DMS53 treated with DMSO at 0.1 percent for 48 hours (cell line): Measurements from ENCODE around the gene LRWD1.
"Not testable (repeated sequence)": the region's sequence is repeated elsewhere in the genome, so short reads cannot be mapped to it uniquely, and the experiment has no call there.

ENCODE experiments used
- DNase-seq: peaks from one replicate; lab custom pipeline; 2025; ENCODE audit not compliant: unreplicated experiment; lab: John Stamatoyannopoulos, UW

Gene LRWD1

GRCh38 chr7:102439963-102440795, 24.6 kb upstream of the LRWD1 start:
- DNase-seq = no peak

GRCh38 chr7:102444961-102445673, 19.7 kb upstream of the LRWD1 start:
- no peak for DNase-seq

- no peak for DNase-seq
Measured at GRCh38 chr7:102445674-102446071, 19.1 kb upstream of the LRWD1 start.

- no peak for DNase-seq
Measured at GRCh38 chr7:102446387-102447156, 18.2 kb upstream of the LRWD1 start.

- DNase-seq = no peak
Measured at GRCh38 chr7:102447311-102447710, 17.5 kb upstream of the LRWD1 start.

- no peak for DNase-seq
Measured at GRCh38 chr7:102449136-102449535, 15.6 kb upstream of the LRWD1 start.

- DNase-seq = no peak
Measured at GRCh38 chr7:102450242-102450641, 14.5 kb upstream of the LRWD1 start.

- peak; percentile 81 for DNase-seq
Measured at GRCh38 chr7:102451371-102452054, 13.3 kb upstream of the LRWD1 start.

- no peak for DNase-seq
Measured at GRCh38 chr7:102452451-102452850, 12.3 kb upstream of the LRWD1 start.

- DNase-seq = no peak
Measured at GRCh38 chr7:102453319-102453718, 11.5 kb upstream of the LRWD1 start.

- peak; percentile 47 for DNase-seq
Measured at GRCh38 chr7:102454468-102454867, 10.3 kb upstream of the LRWD1 start.

GRCh38 chr7:102454932-102455331, 9.9 kb upstream of the LRWD1 start:
- DNase-seq = not testable (repeated sequence)

GRCh38 chr7:102455596-102455995, 9.2 kb upstream of the LRWD1 start:
- DNase-seq = no peak

GRCh38 chr7:102456327-102456726, 8.5 kb upstream of the LRWD1 start:
- no peak for DNase-seq

GRCh38 chr7:102457352-102457924, 7.3 kb upstream of the LRWD1 start:
- no peak for DNase-seq

- no peak for DNase-seq
Measured at GRCh38 chr7:102459221-102459844, 5.5 kb upstream of the LRWD1 start.

GRCh38 chr7:102460467-102460866, 4.3 kb upstream of the LRWD1 start:
- DNase-seq = no peak

- no peak for DNase-seq
Measured at GRCh38 chr7:102463841-102464576, 775 bp upstream of the LRWD1 start.

GRCh38 chr7:102466097-102466496, 1.3 kb downstream of the LRWD1 start:
- DNase-seq = no peak
